ENCODE data around the gene ANKRD62.
"Not testable (repeated sequence)": the region's sequence is repeated elsewhere in the genome, so short reads cannot be mapped to it uniquely, and the experiment has no call there.

The ANKRD62 gene

DNA sequence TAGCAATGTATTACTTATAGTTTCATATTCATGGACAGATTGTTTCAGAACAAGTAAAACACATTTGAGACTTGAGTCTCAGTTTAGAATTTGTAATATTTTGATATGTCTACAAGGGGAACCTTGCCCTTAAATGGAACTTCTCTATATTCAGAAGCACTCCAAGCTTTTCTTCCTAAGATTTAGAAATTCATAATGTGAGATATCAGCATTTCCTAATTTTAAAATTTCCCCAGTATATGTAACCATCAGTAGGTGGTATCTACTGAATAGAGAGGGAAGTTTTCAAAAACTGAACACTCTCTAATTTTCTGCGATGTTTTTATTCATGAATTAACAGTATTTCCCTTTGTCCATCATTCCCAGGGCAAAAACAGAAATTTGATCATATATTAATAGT lies 7.6 kb downstream of the ANKRD62 start:
- DNase-seq: no peak

DNA sequence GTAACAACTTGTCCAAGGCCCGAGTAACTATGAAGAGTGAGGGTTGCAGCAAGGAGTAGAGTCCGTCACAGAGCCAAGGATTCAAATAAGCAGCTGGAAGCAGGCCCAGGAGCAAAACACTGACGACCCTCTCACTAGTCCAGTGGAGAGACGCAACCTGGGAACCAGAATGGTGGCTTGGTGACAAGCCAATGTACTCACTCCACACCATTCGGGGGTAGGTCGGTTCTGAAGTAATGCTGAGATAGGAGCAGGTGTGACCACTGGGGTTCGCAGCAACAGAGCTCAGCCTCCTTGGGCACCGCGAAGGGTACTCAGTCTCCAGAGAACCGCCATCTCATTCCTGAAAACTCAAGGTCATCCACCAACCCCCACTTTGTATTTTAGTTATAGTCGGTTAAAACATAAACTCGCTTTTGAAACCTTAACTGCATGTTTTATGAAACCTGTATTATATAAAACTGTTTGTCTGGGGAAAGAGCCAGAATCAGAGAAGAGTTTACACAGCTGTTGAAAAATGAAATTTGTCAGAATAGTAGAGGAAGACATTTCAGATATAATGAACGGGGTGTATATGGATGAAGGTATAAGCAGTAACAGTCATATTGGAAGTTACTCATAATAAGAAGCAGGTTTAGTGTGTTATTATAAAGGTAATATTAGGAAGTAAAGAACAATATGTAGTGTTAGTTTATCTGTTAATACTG lies 8.6 kb downstream of the ANKRD62 start:
- peak; percentile 43 for DNase-seq

DNA sequence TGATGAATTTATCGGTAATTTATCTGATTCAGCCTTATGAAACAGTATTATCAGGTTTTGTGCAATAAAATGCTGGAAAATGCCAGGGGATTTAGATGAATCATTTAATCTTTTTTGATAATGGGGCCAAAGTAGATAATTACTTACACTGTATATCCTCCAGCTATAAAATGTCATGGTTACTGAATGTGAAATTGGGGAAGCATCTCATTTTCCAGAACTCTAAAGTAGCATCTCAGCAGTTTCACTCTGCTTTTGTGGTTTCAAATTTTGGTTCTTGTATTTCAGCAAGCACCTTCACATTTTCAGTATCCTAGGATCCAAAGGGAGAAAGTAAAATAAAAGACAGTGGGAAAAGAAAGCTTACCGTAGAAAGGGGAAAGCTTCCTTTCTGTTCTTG lies 12.8 kb downstream of the ANKRD62 start:
- no peak for DNase-seq

DNA sequence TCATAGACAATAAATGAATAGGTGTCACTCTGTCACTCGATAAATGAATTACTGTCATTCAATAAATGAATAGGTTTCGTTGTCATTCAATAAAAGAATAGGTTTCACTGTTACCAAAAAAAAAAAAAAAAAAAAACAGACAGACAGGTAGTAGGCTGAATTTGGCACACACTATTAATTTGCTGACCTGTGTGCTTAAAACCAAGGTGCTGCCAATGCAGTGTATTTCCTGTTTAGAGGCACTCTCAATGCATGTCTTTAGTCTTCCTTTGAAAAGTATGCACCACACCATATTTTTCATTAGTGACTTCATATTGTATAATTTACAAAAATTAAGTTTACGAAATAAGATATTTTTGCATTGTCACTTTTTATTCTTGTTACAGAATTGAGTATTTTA lies 16.2 kb downstream of the ANKRD62 start:
- no peak for DNase-seq

DNA sequence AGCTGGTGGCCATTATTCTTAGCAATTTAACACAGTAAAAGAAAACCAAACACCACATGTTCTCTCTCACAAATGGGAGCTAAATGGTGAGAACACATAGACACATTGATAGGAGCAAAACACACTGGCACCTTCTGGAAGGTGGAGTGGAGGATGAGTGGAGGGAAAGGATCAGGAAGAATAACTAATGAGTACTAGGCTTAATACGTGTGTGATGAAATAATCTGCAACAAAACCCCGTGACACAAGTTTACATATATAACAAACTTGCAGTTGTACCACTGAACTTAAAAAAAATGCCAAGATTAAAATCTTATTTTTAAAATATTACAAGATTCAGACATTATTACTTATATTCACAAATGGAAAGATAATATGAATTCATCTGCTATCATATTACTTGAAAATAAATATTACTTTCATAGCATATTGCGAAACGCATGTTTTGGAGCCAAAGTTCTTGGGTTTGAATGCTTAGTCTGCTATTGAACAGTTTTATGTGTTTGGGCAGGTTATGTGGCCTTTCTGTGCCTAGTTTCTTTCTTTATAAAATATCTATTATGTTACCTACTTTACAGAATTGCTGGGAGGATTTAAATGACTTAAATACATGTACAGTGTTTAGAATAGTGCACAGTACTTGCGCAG lies 20.5 kb downstream of the ANKRD62 start:
- no peak for DNase-seq

DNA sequence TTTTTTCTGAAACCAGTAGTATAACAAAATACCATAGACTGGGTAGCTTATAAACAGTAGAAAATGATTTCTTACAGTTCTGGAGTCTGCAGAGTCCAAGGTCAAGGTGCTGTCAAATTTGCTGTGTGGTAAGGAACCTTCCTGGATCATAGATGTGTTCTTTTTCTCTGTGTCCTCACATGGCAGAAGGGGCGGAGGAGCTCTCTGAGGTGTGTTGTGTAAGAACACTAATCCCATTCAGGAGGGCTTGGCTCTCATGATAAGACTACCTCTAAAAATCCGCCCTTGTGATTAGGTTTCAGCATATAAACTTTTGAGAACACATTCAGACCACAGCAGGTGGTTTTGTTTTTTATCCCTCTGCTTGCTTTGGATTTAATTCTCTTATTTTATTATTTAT lies 25.7 kb downstream of the ANKRD62 start:
- DNase-seq: no peak

DNA sequence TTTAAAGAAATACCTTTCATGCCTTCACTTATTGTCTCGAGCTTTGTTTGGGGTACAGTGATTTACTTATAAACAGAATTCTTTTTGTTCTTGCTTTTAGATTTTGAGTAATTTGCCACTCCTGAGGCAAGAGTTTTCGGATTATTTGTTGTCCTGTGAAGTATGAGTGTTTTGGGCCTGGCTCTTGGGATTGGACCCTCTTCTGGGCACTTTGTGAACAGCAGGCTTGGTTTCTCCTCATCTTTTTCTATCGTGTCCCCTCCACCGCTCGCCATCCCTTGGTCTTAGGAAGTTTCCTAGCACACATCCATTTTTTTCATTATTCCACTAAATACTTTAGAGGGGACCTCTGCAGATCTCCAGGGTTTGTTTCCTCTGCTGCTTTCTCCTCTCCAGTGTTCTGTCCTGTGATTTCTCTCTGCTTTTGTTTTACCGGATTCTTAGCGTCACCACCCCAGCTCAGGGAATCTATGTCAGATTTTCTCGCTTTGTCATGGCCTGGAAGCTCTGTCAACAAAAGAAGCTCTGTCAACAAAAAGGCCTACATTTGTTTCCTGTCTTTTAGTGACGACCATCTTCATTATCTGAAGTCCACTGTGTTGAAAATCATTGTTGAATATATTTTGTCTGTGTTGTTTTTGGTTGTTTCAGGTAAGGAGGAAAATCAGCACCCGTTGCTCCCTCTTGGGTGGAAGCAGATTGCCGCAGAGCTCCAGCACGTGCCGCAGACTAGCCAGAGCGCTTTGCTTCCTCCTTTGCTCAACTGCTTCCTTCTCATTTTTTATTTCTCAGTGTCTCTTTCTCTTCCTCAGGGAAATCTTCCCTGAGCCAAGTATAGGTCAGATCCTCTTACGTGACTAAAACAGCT lies 27.8 kb downstream of the ANKRD62 start:
- DNase-seq: no peak

DNA sequence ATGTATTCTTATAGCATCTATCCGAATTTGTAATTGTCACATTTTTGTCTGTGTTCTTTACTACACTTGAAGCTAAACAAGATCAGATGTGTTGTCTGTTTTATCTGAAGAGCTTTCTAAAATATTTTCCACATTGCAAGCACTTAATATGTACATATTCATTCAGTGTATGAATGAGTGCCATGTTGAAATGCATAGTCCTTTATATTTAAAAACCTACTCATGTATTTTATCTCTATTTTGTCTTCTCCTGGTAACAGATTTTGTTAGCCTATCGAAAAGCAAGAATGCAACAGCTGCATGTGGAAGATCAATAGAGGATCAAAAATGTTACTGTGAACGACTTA lies 28.4 kb downstream of the ANKRD62 start:
- not testable (repeated sequence) for DNase-seq

DNA sequence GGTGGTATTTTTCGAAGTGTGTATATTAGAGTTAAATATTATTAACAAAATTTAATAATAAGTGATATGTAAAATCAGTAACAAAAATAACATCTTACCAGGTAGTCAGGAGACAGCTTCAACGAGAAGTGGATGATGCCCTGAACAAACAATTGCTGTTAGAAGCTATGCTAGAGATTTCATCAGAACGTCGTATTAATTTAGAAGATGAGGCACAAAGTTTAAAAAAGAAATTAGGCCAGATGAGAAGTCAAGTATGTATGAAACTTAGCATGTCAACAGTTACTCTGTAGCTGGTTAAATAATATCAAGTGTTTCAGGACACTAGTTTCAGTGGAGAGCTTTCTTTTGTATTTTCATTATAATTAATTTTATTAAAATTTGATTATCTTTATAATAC lies 34.0 kb downstream of the ANKRD62 start:
- DNase-seq: not testable (repeated sequence)

DNA sequence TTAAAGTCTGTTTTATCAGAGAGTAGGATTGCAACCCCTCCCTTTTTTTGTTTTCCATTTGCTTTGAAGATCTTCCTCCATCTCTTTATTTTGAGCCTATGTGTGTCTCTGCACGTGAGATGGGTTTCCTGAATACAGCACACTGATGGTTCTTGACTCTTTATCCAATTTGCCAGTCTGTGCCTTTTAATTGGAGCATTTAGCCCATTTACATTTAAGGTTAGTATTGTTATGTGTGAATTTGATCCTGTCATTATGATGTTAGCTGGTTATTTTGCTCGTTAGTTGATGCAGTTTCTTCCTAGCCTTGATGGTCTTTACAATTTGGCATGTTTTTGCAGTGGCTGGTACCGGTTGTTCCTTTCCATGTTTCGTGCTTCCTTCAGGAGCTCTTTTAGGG lies 45.2 kb downstream of the ANKRD62 start:
- DNase-seq: not testable (repeated sequence)

DNA sequence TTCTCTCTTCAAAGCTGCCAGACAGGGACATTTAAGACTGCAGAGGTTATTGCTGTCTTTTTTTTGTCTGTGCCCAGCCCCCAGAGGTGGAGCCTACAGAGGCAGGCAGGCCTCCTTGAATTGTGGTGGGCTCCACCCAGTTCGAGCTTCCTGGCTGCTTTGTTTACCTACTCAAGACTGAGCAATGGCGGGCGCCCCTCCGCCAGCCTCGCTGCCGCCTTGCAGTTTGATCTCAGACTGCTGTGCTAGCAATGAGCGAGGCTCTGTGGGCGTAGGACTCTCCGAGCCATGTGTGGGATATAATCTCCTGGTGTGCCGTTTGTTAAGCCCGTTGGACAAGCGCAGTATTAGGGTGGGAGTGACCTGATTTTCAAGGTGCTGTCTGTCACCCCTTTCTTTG lies 47.2 kb downstream of the ANKRD62 start:
- not testable (repeated sequence) for DNase-seq

DNA sequence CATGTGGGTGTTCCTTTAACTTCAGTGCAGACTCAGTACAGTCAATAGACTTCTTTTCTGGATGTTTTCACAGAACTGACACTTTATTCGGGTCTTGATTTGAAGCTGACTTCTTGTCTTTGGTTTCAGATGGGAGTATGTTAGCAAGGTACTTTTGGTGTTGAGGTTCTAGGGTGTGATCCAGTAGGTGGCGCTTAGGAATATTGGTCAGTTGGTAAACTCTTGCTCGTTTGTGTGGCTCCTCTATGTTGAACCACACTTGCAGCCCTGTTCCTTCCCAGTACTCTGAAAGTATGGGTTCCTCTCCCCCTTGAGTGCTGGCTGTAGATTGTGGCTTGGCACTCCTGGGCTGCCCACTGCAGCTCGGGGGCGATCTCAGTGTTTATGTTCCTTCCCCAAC lies 48.1 kb downstream of the ANKRD62 start:
- DNase-seq: not testable (repeated sequence)

DNA sequence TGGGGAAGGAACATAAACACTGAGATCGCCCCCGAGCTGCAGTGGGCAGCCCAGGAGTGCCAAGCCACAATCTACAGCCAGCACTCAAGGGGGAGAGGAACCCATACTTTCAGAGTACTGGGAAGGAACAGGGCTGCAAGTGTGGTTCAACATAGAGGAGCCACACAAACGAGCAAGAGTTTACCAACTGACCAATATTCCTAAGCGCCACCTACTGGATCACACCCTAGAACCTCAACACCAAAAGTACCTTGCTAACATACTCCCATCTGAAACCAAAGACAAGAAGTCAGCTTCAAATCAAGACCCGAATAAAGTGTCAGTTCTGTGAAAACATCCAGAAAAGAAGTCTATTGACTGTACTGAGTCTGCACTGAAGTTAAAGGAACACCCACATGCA lies 55.8 kb downstream of the ANKRD62 start:
- DNase-seq: not testable (repeated sequence)

DNA sequence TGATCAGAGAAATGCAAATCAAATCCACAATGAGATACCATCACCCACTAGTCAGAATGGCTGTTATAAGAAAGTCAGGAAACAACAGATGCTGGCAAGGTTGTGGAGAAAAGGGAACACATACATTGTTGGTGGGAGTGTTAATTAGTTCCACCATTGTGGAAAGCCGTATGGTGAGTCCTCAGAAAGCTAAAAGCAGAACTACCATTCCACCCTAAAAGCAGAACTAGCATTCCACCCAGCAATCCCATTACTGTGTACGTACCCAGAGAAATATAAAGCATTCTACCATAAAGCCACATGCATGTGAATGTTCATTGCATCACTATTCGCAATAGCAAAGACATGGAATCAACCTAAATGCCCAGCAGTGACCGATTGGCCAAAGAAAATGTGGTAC lies 60.7 kb downstream of the ANKRD62 start:
- no peak for DNase-seq

DNA sequence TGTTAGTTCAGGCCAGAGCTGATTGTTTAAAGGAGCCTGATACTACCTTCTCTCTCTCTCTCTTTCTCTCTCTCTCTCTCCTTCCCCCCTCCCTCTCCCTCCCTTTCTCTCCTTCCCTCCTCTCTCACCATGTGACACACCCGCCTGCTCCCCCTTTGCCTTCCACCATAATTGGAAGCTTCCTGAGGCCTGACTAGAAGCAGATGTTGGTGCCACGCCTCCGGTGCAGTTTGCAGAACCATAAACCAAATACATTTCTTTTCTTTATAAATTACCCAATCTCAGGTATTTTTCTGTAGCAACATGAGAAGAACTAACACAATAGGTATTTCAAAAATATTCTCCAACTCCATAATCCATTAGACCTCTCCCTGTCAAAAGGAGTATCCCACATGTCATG lies 62.4 kb downstream of the ANKRD62 start:
- no peak for DNase-seq

DNA sequence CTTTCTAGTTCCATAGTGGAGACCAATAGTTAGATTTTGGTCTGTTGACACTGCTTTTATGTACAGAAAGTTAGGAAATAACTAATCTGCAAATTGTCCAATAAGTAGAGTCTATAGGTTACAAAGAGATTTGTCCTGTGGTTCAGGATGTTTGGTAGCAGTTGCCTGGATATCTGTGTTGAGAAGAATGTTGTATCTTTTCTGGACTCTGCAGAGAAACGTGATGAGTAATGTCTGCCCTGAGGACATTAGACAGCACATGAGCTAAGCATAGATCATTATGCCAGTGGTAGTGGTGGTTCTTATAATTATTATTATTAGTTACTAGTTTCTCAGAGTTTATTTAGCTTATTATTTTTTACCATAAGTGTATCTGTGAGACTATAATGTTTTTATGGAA lies 65.8 kb downstream of the ANKRD62 start:
- no peak for DNase-seq

DNA sequence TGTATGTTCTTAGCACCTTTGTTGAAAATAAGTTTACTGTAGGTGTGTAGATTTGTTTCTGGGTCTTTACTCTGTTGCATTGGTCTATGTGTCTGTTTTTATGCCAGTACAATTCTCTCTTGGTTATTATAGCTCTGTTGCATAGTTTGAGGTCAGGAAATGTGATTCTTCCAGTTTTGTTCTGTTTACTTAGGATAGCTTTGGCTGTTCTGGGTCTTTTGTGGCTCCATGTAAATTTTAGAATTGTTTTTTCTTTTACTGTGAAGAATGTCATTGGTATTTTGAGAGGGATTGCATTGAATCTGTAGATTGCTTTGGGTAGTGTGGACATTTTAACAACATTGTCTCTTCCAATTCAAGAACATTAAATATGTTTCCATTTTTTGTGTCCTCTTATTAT lies 69.1 kb downstream of the ANKRD62 start:
- DNase-seq: no peak

DNA sequence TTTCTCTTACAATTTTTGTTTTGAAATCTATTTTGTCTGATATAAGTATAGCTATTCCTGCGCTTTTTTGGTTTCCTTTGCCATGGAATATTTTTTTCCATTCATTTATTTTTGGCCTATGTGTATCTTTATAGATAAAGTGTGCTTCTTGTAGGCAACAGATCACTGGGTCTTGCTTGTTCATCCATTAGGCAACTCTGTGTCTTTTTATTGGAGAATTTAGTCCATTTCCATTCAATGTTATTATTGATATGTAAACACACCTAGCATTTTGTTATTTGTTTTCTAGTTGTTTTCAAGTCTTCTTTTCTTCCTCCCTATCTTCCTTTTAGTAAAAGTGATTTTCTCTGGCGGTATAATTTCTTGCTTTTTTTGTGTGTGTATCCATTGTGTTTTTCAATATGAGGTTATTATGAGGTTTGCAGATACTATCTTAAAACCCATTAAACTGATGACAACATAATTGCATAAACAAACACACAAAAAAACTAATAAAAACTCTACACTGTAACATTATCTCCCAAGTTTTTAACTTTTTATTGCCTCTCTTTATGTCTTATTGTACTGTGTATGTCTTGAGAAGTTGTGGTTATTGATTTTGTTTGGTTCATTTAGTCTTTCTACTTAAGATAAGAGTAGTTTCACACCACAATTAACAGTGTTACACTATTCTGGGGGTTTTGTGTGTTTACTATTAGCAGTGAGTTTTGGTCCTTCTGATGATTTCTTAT lies 71.6 kb downstream of the ANKRD62 start:
- no peak for DNase-seq

Data from NCI-H2029 treated with DMSO at 0.1 percent for 48 hours (cell line).